Fibroblast of lung (primary cell): Measurements from ENCODE around the gene MYO18A. TPM values are rescaled to one million over a fixed set of nuclear protein-coding genes. Genes with fewer than 3 reads are reported as not detected.
A peak's percentile ranks its signal among the peaks of the same experiment; 100 is the strongest.

ENCODE experiments used
- DNase-seq, 2 donors: peaks; one replicate each; pipeline versions ENCODE4 v3.0.0 to v3.0.0-alpha.2; 2010; ENCODE audit warnings: low read depth in 2 of 2
- H2AFZ ChIP-seq: 2 replicates; pipeline ENCODE4 v1.5.1; 2012; ENCODE audit warnings: low read length, control low read depth, inconsistent platforms
- H3K27ac ChIP-seq: 2 replicates; pipeline ENCODE4 v1.5.1; 2011; ENCODE audit warnings: low read length, control low read depth; ENCODE audit not compliant: insufficient read depth
- H3K27me3 ChIP-seq: 2 replicates; pipeline ENCODE4 v1.5.1; 2011; ENCODE audit warnings: mild to moderate bottlenecking, low read length; ENCODE audit not compliant: control insufficient read depth, insufficient read depth
- H3K36me3 ChIP-seq: 2 replicates; pipeline ENCODE4 v1.5.1; 2011; ENCODE audit warnings: low read length; ENCODE audit not compliant: control insufficient read depth, insufficient read depth
- H3K4me1 ChIP-seq: 2 replicates; pipeline ENCODE4 v1.5.1; 2011; ENCODE audit warnings: low read length; ENCODE audit not compliant: control insufficient read depth, insufficient read depth; ENCODE audit errors: extremely low read depth
- H3K4me2 ChIP-seq: 2 replicates; pipeline ENCODE4 v1.5.1; 2011; ENCODE audit warnings: low read length, control low read depth; ENCODE audit not compliant: insufficient read depth; ENCODE audit errors: extremely low read depth
- H3K4me3 ChIP-seq, 4 experiments: fragments of 200-600 bp in 1 of 4; sonication (generic) in 1 of 4; replicated peaks in 1 of 4; 2 replicates each; pipeline ENCODE4 v1.5.1; 2011 to 2016; ENCODE audit warnings: low read length in 4 of 4, low read depth in 3 of 4, mild to moderate bottlenecking in 3 of 4, control low read depth in 2 of 4, inconsistent platforms in 1 of 4, mixed read lengths in 1 of 4; ENCODE audit not compliant: insufficient read depth in 1 of 4; ENCODE audit errors: control extremely low read depth in 1 of 4
- H3K79me2 ChIP-seq: 2 replicates; pipeline ENCODE4 v1.5.1; 2012; ENCODE audit warnings: mild to moderate bottlenecking, low read length, inconsistent platforms; ENCODE audit not compliant: control insufficient read depth, insufficient read depth
- H3K9ac ChIP-seq: 2 replicates; pipeline ENCODE4 v1.5.1; 2011; ENCODE audit warnings: mild to moderate bottlenecking, low read length, control low read depth; ENCODE audit not compliant: insufficient read depth
- H3K9me3 ChIP-seq: 2 replicates; pipeline ENCODE4 v1.5.1; 2012; ENCODE audit warnings: low read depth, low read length; ENCODE audit not compliant: control insufficient read depth, insufficient read depth
- H4K20me1 ChIP-seq: 2 replicates; pipeline ENCODE4 v1.5.1; 2011; ENCODE audit warnings: low read length; ENCODE audit not compliant: control insufficient read depth, insufficient read depth; ENCODE audit errors: extremely low read depth
- EZH2 ChIP-seq: IDR thresholded peaks from 2 replicates; pipeline ENCODE4 v1.5.1; 2012; ENCODE audit warnings: low read length, control low read depth, mild to moderate bottlenecking; ENCODE audit errors: missing control alignments
- polyA plus RNA-seq, 2 donors: library from polyadenylated mRNA; depleted of rRNA in 1 of 2; stranded (reverse) in 1 of 2; unstranded in 1 of 2; fragments of >200 nt; gene quantifications; 2 replicates each; pipeline ENCODE4 v1.2.1, GENCODE V29; 2011 to 2012; ENCODE audit warnings: missing spikeins in 1 of 2
- total RNA-seq: library from RNA; depleted of rRNA; stranded (reverse); fragments of >200 nt; gene quantifications from 2 replicates; pipeline ENCODE4 v1.2.1, GENCODE V29; 2014
- TF ChIP-seq, protein P1 (sequence below), 2 donors: IDR thresholded peaks in 1 of 2; conservative IDR thresholded peaks in 1 of 2; 1 replicate in 1 of 2; 2 replicates in 1 of 2; pipeline ENCODE4 v1.5.1; 2011 to 2012; ENCODE audit warnings: low read length in 2 of 2, control low read depth in 1 of 2, inconsistent platforms in 1 of 2, low read depth in 1 of 2, mild to moderate bottlenecking in 1 of 2

The MYO18A gene
- total and polyA plus RNA-seq, 2 donors (not counting 1 experiment from before 2014, with no cell fraction given) = 11.7 to 133 TPM

GRCh38 chr17:29078183-29079045 lies 101.8 kb downstream of the MYO18A start:
- Histone ChIP-seq H3K9me3 (no peaks in the 10 kb centered on the region), H3K27me3 (no peaks in the 10 kb centered on the region), H3K4me2 (no peak overlapping the region), H3K4me1 (no peaks in the 10 kb centered on the region), H3K79me2 (no peaks in the 10 kb centered on the region), H3K36me3 (peaks cover 14% of the 10 kb centered on the region), H3K4me3 (no peak overlapping the region), H4K20me1 (no peaks in the 10 kb centered on the region), H3K27ac (no peak overlapping the region), H3K9ac (no peak overlapping the region), H2AFZ (no peak overlapping the region)
- peak in 1 of 2 donors; percentile 43 for DNase-seq
- TF ChIP-seq EZH2 = no peak
- TF ChIP-seq, protein P1, sequence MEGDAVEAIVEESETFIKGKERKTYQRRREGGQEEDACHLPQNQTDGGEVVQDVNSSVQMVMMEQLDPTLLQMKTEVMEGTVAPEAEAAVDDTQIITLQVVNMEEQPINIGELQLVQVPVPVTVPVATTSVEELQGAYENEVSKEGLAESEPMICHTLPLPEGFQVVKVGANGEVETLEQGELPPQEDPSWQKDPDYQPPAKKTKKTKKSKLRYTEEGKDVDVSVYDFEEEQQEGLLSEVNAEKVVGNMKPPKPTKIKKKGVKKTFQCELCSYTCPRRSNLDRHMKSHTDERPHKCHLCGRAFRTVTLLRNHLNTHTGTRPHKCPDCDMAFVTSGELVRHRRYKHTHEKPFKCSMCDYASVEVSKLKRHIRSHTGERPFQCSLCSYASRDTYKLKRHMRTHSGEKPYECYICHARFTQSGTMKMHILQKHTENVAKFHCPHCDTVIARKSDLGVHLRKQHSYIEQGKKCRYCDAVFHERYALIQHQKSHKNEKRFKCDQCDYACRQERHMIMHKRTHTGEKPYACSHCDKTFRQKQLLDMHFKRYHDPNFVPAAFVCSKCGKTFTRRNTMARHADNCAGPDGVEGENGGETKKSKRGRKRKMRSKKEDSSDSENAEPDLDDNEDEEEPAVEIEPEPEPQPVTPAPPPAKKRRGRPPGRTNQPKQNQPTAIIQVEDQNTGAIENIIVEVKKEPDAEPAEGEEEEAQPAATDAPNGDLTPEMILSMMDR (conservative IDR thresholded peaks at IDR 0.05 in 1 of 2, IDR thresholded peaks at IDR 0.05 in 1 of 2; ENCODE audit: low read depth in 1 of 2, low read length in 2 of 2) = no peak

DNA sequence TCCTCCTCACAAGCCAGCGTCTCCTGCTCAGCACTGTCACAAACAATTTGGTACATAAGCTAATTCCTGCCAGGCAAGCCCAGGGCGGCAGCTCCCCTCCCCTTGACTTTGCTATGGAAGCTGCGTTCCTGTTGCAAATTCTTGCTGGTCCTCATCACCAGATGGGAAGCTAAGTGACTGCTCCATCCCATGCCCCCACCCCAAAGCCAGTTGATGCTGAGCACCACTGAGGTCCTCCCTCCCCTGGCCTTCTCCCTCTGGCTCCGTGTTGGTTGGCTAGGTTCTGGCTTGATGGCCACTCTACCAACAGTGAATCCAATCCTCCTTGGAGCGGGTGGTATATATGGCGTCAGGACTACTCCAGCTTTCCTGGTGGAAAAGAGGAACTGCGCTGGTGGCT lies 102.9 kb downstream of the MYO18A start:
- Histone ChIP-seq H3K9me3 (no peaks in the 10 kb centered on the region), H3K4me2 (no peak overlapping the region), H3K27ac (no peak overlapping the region), H3K4me1 (no peaks in the 10 kb centered on the region), H3K27me3 (no peaks in the 10 kb centered on the region), H3K79me2 (no peaks in the 10 kb centered on the region), H3K4me3 (no peak overlapping the region), H3K9ac (no peak overlapping the region), H3K36me3 (peaks cover 12% of the 10 kb centered on the region), H4K20me1 (no peaks in the 10 kb centered on the region), H2AFZ (no peak overlapping the region)
- TF ChIP-seq, protein P1 (conservative IDR thresholded peaks at IDR 0.05 in 1 of 2, IDR thresholded peaks at IDR 0.05 in 1 of 2; ENCODE audit: low read depth in 1 of 2, low read length in 2 of 2) = no peak
- no peak for TF ChIP-seq EZH2
- DNase-seq = no peak

GRCh38 chr17:29076722-29077121 lies 103.5 kb downstream of the MYO18A start:
- peaks cover 12% of the 10 kb centered on the region for H3K36me3 ChIP-seq
- no peak overlapping the region for H3K4me2 ChIP-seq
- no peak overlapping the region for H3K4me3 ChIP-seq
- DNase-seq = no peak
- no peaks in the 10 kb centered on the region for H3K79me2 ChIP-seq
- H3K9ac ChIP-seq = no peak overlapping the region
- no peak overlapping the region for H3K27ac ChIP-seq
- H3K27me3 ChIP-seq = no peaks in the 10 kb centered on the region
- no peak for TF ChIP-seq EZH2
- TF ChIP-seq, protein P1 (conservative IDR thresholded peaks at IDR 0.05 in 1 of 2, IDR thresholded peaks at IDR 0.05 in 1 of 2; ENCODE audit: low read depth in 1 of 2, low read length in 2 of 2) = no peak
- H3K9me3 ChIP-seq = no peaks in the 10 kb centered on the region
- no peaks in the 10 kb centered on the region for H4K20me1 ChIP-seq
- H2AFZ ChIP-seq = no peak overlapping the region
- no peaks in the 10 kb centered on the region for H3K4me1 ChIP-seq
